ENCODE results near the gene OR2A2. TPM values are rescaled to one million over a fixed set of nuclear protein-coding genes. Genes with fewer than 3 reads are reported as not detected.

OR2A2 gene
- total and polyA plus RNA-seq, 10 of the 15 experiments (the other 5 are each of a cell fraction or from before 2014, with no cell fraction given): not detected

GRCh38 chr7:144069953-144070352, 39.4 kb upstream of the OR2A2 start:
- no peak overlapping the region for H3K9ac ChIP-seq (ENCODE audit: control insufficient read depth, insufficient read depth, low read length)
- SMC1A ChIA-PET (ENCODE audit: uncharacterized antibody, unreplicated experiment): no interaction called here
- H3K79me2 ChIP-seq (ENCODE audit: control insufficient read depth, insufficient read depth, low read length): no peaks in the 10 kb centered on the region
- in situ Hi-C loops (cut with MboI): no loop called here
- H3K9me3 ChIP-seq (replicated peaks; ENCODE audit: control insufficient read depth, insufficient read depth, low read length): no peaks in the 10 kb centered on the region
- no peak overlapping the region for H3K4me2 ChIP-seq (ENCODE audit: control insufficient read depth, insufficient read depth)
- CTCF ChIA-PET: no interaction called here
- POLR2A ChIA-PET: no interaction called here
- no TSS peak for BruUV-seq (replicated peaks)
- no peak overlapping the region for H2AFZ ChIP-seq (ENCODE audit: control insufficient read depth, low read depth, low read length)
- intact Hi-C loops (cut with micrococcal nuclease; ENCODE audit: unreplicated experiment): no loop called here
- ATAC-seq: no peak
- TF ChIP-seq ASH2L (IDR thresholded peaks at IDR 0.05; ENCODE audit: borderline replicate concordance, low read depth): no peak
- TF ChIP-seq NRF1 (conservative IDR thresholded peaks at IDR 0.05; ENCODE audit: low read depth, low read length): no peak
- no peak for TF ChIP-seq TCF7 (IDR thresholded peaks at IDR 0.05; ENCODE audit: borderline replicate concordance)
- no peak for TF ChIP-seq ZBTB40 (IDR thresholded peaks at IDR 0.05; ENCODE audit: borderline replicate concordance)
- no peak for TF ChIP-seq FOXM1 (IDR thresholded peaks at IDR 0.05; ENCODE audit: low read depth, low read length)
- TF ChIP-seq POLR2AphosphoS2 (IDR thresholded peaks at IDR 0.05; ENCODE audit: low read depth, low read length): no peak
- TF ChIP-seq, protein P1, sequence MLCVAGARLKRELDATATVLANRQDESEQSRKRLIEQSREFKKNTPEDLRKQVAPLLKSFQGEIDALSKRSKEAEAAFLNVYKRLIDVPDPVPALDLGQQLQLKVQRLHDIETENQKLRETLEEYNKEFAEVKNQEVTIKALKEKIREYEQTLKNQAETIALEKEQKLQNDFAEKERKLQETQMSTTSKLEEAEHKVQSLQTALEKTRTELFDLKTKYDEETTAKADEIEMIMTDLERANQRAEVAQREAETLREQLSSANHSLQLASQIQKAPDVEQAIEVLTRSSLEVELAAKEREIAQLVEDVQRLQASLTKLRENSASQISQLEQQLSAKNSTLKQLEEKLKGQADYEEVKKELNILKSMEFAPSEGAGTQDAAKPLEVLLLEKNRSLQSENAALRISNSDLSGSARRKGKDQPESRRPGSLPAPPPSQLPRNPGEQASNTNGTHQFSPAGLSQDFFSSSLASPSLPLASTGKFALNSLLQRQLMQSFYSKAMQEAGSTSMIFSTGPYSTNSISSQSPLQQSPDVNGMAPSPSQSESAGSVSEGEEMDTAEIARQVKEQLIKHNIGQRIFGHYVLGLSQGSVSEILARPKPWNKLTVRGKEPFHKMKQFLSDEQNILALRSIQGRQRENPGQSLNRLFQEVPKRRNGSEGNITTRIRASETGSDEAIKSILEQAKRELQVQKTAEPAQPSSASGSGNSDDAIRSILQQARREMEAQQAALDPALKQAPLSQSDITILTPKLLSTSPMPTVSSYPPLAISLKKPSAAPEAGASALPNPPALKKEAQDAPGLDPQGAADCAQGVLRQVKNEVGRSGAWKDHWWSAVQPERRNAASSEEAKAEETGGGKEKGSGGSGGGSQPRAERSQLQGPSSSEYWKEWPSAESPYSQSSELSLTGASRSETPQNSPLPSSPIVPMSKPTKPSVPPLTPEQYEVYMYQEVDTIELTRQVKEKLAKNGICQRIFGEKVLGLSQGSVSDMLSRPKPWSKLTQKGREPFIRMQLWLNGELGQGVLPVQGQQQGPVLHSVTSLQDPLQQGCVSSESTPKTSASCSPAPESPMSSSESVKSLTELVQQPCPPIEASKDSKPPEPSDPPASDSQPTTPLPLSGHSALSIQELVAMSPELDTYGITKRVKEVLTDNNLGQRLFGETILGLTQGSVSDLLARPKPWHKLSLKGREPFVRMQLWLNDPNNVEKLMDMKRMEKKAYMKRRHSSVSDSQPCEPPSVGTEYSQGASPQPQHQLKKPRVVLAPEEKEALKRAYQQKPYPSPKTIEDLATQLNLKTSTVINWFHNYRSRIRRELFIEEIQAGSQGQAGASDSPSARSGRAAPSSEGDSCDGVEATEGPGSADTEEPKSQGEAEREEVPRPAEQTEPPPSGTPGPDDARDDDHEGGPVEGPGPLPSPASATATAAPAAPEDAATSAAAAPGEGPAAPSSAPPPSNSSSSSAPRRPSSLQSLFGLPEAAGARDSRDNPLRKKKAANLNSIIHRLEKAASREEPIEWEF (IDR thresholded peaks at IDR 0.05; ENCODE audit: insufficient replicate concordance, low read depth, low read length): no peak
- no peak for TF ChIP-seq EP300 (IDR thresholded peaks at IDR 0.05; ENCODE audit: borderline replicate concordance in 1 of 2, control insufficient read depth in 1 of 2, low read depth in 2 of 2, low read length in 2 of 2)
- no peak for TF ChIP-seq RB1 (IDR thresholded peaks at IDR 0.05; ENCODE audit: borderline replicate concordance)
- TF ChIP-seq HDGF (IDR thresholded peaks at IDR 0.05): no peak
- no peak for TF ChIP-seq RELA (IDR thresholded peaks at IDR 0.05; ENCODE audit: borderline replicate concordance, partially characterized antibody)
- TF ChIP-seq STAT3 (IDR thresholded peaks at IDR 0.05; ENCODE audit: low read depth, low read length): no peak
- no peak for TF ChIP-seq RBBP5 (conservative IDR thresholded peaks at IDR 0.05)
- TF ChIP-seq ATF7 (IDR thresholded peaks at IDR 0.05; ENCODE audit: low read depth): no peak
- H3K27ac ChIP-seq (ENCODE audit: control insufficient read depth, insufficient read depth): no peak overlapping the region
- DNase-seq (ENCODE audit: low read depth, low spot score): no peak
- H3K4me1 ChIP-seq (ENCODE audit: control insufficient read depth, insufficient read depth, low read length): no peaks in the 10 kb centered on the region
- H3K36me3 ChIP-seq (ENCODE audit: control insufficient read depth in 2 of 2, insufficient read depth in 2 of 2, low read length in 1 of 2): no peaks in the 10 kb centered on the region
- 48% methylated on average over 2 of the region's 2 CpGs for WGBS (ENCODE audit: insufficient coverage, insufficient replicate concordance, low lambda C conversion rate, missing lambda C conversion rate)
- H4K20me1 ChIP-seq (ENCODE audit: control insufficient read depth, insufficient read depth): no peaks in the 10 kb centered on the region
- H3K27me3 ChIP-seq (replicated peaks in 1 of 2; ENCODE audit: control insufficient read depth in 2 of 2, insufficient read depth in 2 of 2, low read length in 1 of 2): 0 out of 4 replicates have a peak, but pooled peaks cover 0 to 4% of the 10 kb centered on the region in 2 experiments
- FAIRE-seq: no peak
- RAD21 ChIA-PET (ENCODE audit: unreplicated experiment): interaction anchor here (1.5 kb wide), 1 partner anchor 58 kb away, joined by 3 read pairs; no protein-coding TSS in a partner anchor
- H3K4me3 ChIP-seq: no peak overlapping the region

Measured in GM12878 (cell line).